ENCODE results near the gene LIMCH1.

- no peak for TF ChIP-seq CTCF (IDR thresholded peaks at IDR 0.05)
- no peak for TF ChIP-seq POLR2A (IDR thresholded peaks at IDR 0.05)
Measured at GRCh38 chr4:41598580-41598979, 60.6 kb downstream of the LIMCH1 start.
